GM12892 (cell line): ENCODE measurements around the gene RBBP9.

Source experiments
- POLR2A ChIP-seq: IDR thresholded peaks from 2 replicates; pipeline ENCODE4 v1.6.1; 2011; ENCODE audit warnings: low read depth, low read length, control low read depth
- TAF1 ChIP-seq: IDR thresholded peaks from 2 replicates; pipeline ENCODE4 v1.6.1; 2011; ENCODE audit warnings: low read depth, mild to moderate bottlenecking, control low read depth, low read length, borderline replicate concordance

DNA sequence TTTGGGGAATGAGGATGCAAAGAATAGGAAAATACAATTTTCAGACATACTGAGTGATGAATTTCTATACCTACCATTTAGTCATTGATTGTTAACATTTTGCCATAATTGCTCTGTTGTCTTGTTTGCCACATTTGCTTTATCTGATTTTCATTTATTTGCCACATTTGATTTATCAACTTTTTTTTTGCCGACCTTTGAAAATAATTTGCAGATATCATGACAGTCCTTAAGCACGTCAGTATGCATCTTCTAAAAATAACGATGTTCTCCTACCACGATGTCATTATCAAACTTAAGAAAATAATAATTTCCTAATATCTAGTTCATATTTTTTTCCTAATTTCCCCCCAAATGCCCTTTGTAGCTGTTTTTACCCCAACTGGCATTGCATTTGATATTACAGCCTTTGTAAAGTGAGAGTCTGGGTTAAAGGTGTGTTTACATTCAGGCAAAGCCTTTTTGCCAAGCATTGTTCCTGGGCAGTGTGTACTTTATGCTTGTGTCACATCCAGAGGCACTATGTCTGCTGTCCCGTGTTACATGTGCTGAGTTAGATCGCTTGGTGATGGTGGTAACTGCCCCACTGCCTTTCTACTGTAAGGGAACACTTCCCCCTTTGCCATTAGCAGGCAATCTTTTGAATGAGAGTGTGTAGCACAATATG lies 37.1 kb upstream of the RBBP9 start:
- no peak for TF ChIP-seq POLR2A
- TF ChIP-seq TAF1: no peak
